MV-4-11 (cell line): Measurements from ENCODE around the gene VPS8.

ENCODE experiments used
- DNase-seq: peaks from one replicate; lab custom pipeline; 2025; lab: John Stamatoyannopoulos, UW

VPS8 gene

GRCh38 chr3:184811999-184812661 is at the start of gene VPS8:
VPS8 (plus strand) TSS chr3:184812166; CDS start chr3:184824633, 12,467 bp downstream.
- peak; percentile 93 for DNase-seq

DNA sequence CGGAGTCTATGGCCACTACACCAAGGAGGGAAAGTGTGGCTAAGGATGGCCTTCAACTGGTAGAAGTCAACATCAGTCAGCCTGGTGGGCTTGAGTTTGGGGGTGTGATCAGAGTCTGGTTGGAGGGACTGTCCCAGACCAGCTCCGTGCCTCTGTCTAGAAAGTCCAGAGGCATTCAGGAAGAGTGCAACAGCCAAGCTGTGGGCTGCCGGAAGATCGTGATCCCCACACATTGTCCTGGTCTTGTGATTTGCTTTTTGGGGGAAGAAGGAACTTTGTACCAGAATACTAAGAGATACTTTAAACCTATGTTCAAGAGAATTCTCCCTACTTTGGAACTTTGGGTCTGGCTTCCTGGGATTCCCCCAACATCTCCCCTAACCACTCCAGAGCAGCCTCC is 47.8 kb upstream of the VPS8 start:
- no peak for DNase-seq

GRCh38 chr3:184765047-184765729 is 46.8 kb upstream of the VPS8 start:
- no peak for DNase-seq

DNA sequence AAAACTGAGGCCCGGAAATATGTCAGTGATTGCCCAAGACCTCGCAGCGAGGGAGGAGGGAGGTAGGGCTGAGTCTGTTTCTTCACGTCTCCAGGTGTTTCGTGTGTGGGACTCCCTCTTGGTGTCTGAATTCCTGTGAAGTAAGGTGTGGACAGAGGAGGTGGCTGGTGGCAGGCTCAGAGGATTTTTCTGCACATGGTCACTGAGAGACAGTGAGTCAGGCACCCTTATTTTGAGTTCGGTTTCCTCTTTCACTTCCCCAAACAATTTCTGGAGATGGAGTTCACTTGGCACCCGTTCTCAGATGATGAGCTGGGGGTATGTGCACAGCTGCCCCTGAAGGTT is 46.3 kb upstream of the VPS8 start:
- peak; percentile 92 for DNase-seq

- peak; percentile 57 for DNase-seq
These were observed 45.3 kb upstream of the VPS8 start for GRCh38 chr3:184766555-184767261.

GRCh38 chr3:184767377-184767776 is 44.6 kb upstream of the VPS8 start:
- no peak for DNase-seq

GRCh38 chr3:184769382-184770170 is 42.4 kb upstream of the VPS8 start:
- no peak for DNase-seq

DNA sequence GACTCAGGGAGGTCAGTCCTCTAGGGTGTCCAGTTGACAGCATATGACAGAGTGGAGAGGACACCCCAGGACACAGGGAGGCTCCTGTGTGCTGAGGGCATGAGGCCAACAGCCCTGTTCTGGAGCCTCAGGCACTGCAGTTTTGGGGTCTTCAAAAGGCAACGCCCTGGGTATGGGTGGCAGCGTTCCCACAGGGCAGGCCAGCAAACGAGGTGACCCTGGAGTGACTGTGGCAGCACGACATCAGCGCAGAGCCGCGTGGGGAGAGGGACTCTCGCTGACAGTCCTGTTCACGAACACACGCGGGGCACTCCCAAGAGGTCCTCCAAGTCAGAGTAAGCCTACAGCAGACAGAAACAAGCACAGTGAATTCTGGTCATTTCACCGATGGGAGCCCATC is 41.4 kb upstream of the VPS8 start:
- no peak for DNase-seq

DNA sequence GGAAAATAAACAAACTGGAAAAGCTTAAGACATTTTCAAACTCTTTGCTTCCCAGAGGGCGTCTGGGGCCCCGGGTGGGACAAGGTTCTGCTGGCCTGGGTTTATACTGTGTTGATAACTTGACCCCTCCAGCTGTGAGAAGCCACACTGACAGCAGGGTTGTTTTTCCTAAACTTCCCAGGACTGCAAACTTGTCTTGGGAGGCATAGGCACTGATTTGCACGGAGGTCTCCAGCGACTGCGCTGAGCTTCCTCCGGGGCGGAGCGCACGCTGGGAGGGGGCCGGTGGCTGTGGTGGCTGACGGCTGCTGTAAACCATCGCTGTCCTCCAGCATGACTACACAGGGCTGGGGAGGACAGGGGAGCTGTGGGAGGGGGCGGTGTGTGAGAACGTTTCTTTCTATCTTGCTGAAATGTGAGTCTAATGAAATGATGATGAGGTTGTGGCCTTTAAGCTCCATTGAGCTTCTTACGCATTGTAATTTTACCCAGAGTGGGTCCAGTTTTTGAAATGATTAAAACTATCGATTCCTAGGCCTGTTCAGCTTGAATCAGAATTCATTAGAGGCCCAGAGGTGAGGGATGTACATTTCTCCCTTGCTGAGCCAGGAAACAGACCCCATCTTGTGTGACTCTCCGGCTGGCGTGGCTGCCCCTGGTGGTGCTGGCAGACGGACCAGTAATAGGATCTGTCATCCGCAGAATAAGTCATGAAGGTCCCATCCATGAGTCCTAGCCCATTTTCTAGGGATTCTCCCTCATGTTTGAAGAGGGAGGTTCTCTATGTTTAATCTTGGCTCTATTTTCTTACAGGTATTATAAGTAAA is 40.5 kb upstream of the VPS8 start:
- DNase-seq = no peak

GRCh38 chr3:184772667-184773272 is 39.2 kb upstream of the VPS8 start:
- no peak for DNase-seq

DNA sequence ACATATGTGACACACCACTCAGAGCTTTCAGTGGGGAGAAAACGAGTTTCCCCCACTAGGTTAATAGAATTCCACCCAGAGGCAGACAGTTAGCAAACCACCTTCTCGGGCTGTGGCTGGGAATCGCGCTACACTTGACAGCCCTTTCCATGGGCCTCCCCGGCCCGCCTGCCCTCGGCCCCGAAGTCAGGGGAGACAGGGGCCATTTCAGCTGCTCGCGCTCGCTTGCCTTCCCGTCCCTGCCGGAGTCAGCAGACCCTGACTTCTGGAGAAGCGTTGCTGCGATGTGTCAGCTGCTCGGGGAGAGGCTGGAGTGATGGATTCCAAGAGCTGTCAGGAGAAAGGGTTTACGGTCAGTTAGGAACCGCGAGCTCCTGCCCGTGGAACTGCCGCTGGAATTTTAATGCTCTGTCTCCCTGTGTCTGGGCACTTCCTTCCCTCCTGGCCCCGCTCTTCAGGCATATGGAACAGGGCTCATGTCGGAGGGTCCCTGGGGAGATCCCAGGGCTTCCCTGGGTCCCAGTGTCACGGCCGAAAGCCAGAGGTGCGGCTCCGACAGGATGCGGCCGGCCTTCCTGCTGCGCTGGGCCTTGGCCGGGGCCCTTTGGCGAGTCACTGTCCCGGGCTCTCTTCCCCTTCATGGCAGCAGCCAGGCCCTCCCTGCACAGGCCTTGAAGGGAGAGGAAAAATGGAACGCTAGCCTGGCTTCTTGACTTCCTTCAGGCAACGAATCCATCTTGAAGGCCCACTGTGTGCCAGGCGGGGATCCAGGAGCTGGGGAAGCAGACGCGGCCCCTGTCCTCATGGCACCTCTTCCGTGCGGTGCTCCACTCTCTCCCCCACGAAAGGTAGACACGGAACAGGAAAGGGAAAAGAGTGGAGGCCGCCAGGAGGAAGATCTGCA is 38.4 kb upstream of the VPS8 start:
- no peak for DNase-seq

DNA sequence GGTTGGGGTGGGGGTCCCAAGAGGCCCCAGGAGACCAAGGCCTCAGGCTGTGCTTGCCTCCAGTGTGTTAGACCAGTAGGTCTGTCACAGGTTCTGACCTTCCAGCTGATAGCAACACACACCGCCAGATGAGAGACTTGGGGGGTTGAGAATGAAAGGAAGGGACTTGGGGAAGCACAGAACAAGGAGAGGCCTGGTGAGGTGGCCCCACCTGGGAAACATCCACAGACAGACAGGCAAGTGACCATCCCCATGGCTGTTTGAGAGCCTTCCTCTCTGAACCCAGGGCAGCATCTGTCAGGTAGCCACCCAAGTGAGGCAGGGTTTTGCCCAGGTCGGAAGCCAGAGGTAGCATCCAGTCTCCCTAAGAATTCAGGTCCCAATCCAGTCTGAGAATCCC is 35.0 kb upstream of the VPS8 start:
- DNase-seq = no peak

DNA sequence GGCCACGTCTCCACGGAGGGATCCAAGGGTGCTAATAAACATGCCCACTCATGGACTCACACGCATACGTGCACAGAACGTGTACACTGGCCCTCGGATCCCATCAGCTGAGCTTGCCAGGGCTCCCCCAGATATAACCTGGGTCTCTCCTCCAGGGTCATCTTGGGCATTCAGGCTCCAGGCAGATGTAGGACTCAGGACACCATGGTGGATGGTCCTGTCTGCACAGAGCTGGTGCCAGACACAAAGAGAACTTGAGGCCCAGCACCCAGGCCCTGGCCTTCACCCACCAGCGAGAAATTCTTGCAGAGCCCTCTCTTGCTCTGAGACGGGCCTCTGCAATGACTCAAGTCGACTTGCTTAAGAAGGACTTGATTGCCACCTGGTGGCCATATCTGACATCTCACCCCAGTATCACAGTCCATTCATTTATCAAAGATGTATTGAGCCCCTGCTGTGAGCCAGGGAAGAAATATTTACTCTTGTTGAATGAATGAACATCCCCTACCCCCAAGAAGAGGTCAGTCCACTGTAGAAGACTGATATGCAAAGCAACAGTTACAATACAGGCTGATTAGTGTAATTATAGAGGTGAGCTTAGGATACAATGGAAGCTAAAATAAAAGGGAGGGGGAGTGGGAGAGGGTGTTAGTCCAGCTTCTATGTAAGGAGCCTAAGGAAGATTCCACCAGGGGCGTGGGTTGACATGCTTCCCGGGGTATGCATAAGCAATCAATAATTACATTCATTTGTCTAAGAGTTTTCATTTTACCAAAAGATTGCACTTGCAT is 34.2 kb upstream of the VPS8 start:
- DNase-seq = peak; percentile 85

DNA sequence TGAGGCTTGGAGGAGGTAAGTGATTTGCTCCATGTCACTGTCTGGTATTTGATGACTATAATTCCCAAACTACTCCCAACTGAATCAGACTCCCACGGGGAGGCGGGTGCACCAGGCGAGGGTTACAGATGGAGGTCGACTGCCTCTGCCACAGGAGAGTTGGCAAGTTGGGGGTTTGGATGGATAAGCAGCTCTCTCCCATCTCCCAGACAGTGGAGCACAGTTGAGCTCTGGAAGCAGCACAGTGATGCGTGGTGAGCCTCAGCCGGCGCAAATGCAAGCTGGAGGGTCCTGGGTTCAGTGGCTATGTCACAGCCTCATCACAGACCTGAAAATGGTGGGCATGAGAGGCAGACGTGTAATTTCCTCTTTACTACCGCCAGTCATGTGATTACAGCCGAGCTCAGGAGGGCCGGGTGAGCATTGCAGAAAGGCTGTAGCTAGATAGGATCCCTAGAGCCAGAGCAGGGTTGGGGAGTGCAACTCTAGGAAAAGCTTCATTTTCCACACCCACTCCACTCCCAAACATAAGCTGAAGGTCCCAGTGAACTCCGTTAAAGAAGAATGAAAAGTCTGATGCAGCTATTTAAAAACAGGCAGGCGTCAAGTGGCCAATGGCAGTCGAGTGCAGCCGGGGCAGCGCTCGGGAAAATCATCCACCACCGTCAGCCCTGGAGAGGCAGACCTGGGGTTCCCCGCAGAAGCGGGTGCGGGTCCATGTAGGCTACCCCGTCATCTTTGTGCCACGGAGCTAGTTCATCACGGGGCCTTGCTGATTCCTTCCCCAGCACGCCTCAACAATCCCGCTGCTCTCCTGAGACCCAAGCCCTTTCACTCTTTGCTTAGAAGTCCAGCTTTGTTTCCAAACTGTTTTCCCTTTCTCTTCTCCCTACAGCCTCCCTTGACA is 33.3 kb upstream of the VPS8 start:
- DNase-seq = no peak

GRCh38 chr3:184780981-184781515 is 30.9 kb upstream of the VPS8 start:
- no peak for DNase-seq

DNA sequence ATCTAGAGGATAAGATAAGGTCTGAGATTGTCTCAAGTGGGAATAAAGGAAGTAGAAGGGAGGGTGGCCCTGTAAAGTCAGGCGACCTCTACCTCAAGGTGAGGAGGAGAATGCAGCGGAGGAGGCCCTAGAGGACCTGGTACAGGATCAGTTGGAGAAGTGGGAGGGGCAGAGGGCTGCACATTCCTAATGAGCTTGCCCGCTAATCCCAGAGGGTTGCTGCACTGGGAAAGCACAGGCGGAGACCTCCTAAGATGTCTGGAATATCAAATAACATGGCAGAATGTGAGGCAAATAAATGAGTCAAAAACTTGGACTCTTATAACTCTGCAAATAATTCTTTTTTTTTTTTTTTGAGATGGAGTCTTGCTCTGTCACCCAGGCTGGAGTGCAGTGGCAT is 30.2 kb upstream of the VPS8 start:
- no peak for DNase-seq

GRCh38 chr3:184783319-184783718 is 28.6 kb upstream of the VPS8 start:
- DNase-seq = no peak
